Colonic mucosa (tissue), 4 donors: Measurements from ENCODE around the gene LARGE2. TPM values are rescaled to one million over a fixed set of nuclear protein-coding genes. Genes with fewer than 3 reads are reported as not detected.

Experiments used
- DNase-seq: peaks from one replicate; pipeline ENCODE4 v3.0.0-alpha.2; 2020
- H3K27ac ChIP-seq: fragments of 200-600 bp; one replicate; pipeline ENCODE4 v1.8.0; 2021
- H3K27me3 ChIP-seq: fragments of 200-600 bp; one replicate; pipeline ENCODE4 v1.8.0; 2021
- H3K36me3 ChIP-seq: fragments of 200-600 bp; one replicate; pipeline ENCODE4 v1.8.0; 2021
- H3K4me1 ChIP-seq: fragments of 200-600 bp; one replicate; pipeline ENCODE4 v1.8.0; 2021; ENCODE audit warnings: mild to moderate bottlenecking
- H3K4me3 ChIP-seq: fragments of 200-600 bp; one replicate; pipeline ENCODE4 v1.8.0; 2021
- H3K9ac ChIP-seq, 2 donors: one replicate each; pipeline ENCODE4 v1.7.0; 2013; ENCODE audit warnings: control low read depth in 2 of 2, low read depth in 2 of 2, low read length in 2 of 2
- H3K9me3 ChIP-seq: fragments of 200-600 bp; one replicate; pipeline ENCODE4 v1.8.0; 2021
- CTCF ChIP-seq: fragments of 200-600 bp; IDR thresholded peaks from one replicate; pipeline ENCODE4 v1.8.0; 2022; ENCODE audit warnings: antibody characterized with exemption, mild to moderate bottlenecking
- intact Hi-C: fragments of 100-400 bp; cut with DNase I; formaldehyde crosslinking; loops from one replicate; pipeline ENCODE4 v1.14.1; 2022
- total RNA-seq, 2 donors: library from RNA; stranded (reverse); fragmentation: NEBNext Ultra II Directional in 1 of 2; extraction: Animal tissue kit (Norgen Biotek cat#: 25700) in 1 of 2; gene quantifications; one replicate each; pipeline ENCODE4 v1.2.1, GENCODE V29; 2021
- donor health status: healthy.
- donor health status: DM: no; HTN: no; CAD: no.
- donor health status: DM: no; HTN: no; CAD: no.

LARGE2 gene
- total RNA-seq, 2 donors from 2014 or later: 4.1 to 7.5 TPM

- peak; percentile 93 for DNase-seq
- no peak for TF ChIP-seq CTCF
- H3K9me3 ChIP-seq: no peaks in the 10 kb centered on the region
- intact Hi-C loops: no loop called here
- peak overlapping the region; percentile 95 for H3K4me3 ChIP-seq
- H3K36me3 ChIP-seq: peaks cover 12% of the 10 kb centered on the region
- H3K9ac ChIP-seq: peak overlapping the region; percentile 80 to 94
- peaks cover 5% of the 10 kb centered on the region for H3K4me1 ChIP-seq
- H3K27ac ChIP-seq: peak overlapping the region; percentile 81
- H3K27me3 ChIP-seq: peaks cover 18% of the 10 kb centered on the region
Measured at GRCh38 chr11:45918331-45918941, 4.0 kb upstream of the LARGE2 start.

- no peaks in the 10 kb centered on the region for H3K9me3 ChIP-seq
- peak overlapping the region; percentile 80 to 94 for H3K9ac ChIP-seq
- DNase-seq: no peak
- H3K4me3 ChIP-seq: peak overlapping the region; percentile 95
- TF ChIP-seq CTCF: no peak
- peaks cover 18% of the 10 kb centered on the region for H3K27me3 ChIP-seq
- peak overlapping the region; percentile 81 for H3K27ac ChIP-seq
- peaks cover 5% of the 10 kb centered on the region for H3K36me3 ChIP-seq
- peaks cover 5% of the 10 kb centered on the region for H3K4me1 ChIP-seq
- intact Hi-C loops: no loop called here
Measured at GRCh38 chr11:45918962-45919675, 3.3 kb upstream of the LARGE2 start.

- intact Hi-C loops: no loop called here
- no peak for DNase-seq
Measured at GRCh38 chr11:45919806-45920530, 2.5 kb upstream of the LARGE2 start.

GRCh38 chr11:45920531-45921477 is 1.7 kb upstream of the LARGE2 start:
- intact Hi-C loops: no loop called here
- Histone ChIP-seq H3K36me3 (no peaks in the 10 kb centered on the region), H3K27me3 (peaks cover 18% of the 10 kb centered on the region), H3K27ac (no peak overlapping the region), H3K9me3 (no peaks in the 10 kb centered on the region), H3K4me1 (peaks cover 5% of the 10 kb centered on the region), H3K9ac (no peak overlapping the region), H3K4me3 (no peak overlapping the region)
- no peak for DNase-seq
- TF ChIP-seq CTCF: no peak

More at GRCh38 chr11:45919806-45920530, 2.5 kb upstream of the LARGE2 start:
- H3K9me3 ChIP-seq: no peaks in the 10 kb centered on the region
- peaks cover 5% of the 10 kb centered on the region for H3K4me1 ChIP-seq
- H3K9ac ChIP-seq: no peak overlapping the region
- no peak overlapping the region for H3K4me3 ChIP-seq
- H3K36me3 ChIP-seq: no peaks in the 10 kb centered on the region
- TF ChIP-seq CTCF: no peak
- peaks cover 18% of the 10 kb centered on the region for H3K27me3 ChIP-seq
- no peak overlapping the region for H3K27ac ChIP-seq
